Occipital lobe (tissue), 2 donors: ENCODE measurements around the gene ASIP. TPM values are rescaled to one million over a fixed set of nuclear protein-coding genes. Genes with fewer than 3 reads are reported as not detected.
"Not testable (repeated sequence)": the region's sequence is repeated elsewhere in the genome, so short reads cannot be mapped to it uniquely, and the experiment has no call there.

Source experiments
- DNase-seq: peaks from one replicate; lab custom pipeline; 2025; lab: John Stamatoyannopoulos, UW
- total RNA-seq: library from RNA; depleted of rRNA; stranded (reverse); fragments of >200 nt; gene quantifications from one replicate; pipeline ENCODE4 v1.2.3, GENCODE V29; 2014

Gene ASIP
- total RNA-seq, 1 donor from 2014 or later, result not detected

GRCh38 chr20:34242879-34243278 lies 1.7 kb downstream of the ASIP start:
- no peak for DNase-seq

- DNase-seq, result no peak
These were observed 2.2 kb downstream of the ASIP start for GRCh38 chr20:34243377-34243776.

DNA sequence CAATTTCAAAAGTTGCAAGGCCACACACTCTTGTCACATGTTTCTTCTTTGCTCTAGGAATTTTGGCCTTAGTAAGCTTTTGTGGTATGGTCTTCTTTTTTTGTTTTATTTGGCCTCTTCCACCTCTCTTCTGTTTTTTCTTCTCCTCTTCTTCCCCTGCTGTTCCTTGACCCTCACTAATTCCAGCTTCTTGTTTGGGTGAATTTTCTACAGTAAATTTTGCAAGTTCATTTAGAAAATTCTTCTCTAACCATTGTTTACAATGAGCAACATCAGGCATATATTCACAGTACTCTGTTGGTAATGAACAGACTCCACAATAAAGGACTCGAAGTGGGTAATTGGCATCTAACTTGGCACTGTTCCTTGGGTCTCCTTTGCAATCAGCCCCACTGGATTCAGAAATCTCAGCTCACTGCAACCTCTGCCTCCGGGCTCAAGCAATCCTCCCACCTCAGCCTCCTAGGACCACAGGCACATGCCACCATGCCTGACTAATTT lies 5.0 kb downstream of the ASIP start:
- DNase-seq, result no peak

- DNase-seq, result no peak
These were observed 8.1 kb downstream of the ASIP start for GRCh38 chr20:34249291-34249690.

DNA sequence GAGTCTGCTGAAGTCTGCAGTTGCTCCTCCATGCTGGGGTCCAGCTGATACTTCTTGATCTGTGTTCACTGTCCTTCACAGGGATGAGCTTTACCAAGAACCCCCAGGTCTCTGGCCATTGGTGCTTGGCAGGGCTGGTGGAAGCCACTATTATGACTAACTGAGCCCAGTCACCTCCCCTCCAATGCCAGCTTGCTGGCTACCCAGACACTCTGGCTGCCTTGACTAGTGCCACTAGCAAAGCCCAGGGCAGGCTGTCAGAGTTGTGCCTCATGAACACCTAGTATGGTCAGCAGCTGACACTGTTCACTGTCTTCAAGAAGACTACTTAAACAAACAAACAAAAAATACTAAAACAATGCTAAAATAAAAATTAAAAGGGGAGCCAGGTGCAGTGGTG lies 8.8 kb downstream of the ASIP start:
- DNase-seq, result no peak

DNA sequence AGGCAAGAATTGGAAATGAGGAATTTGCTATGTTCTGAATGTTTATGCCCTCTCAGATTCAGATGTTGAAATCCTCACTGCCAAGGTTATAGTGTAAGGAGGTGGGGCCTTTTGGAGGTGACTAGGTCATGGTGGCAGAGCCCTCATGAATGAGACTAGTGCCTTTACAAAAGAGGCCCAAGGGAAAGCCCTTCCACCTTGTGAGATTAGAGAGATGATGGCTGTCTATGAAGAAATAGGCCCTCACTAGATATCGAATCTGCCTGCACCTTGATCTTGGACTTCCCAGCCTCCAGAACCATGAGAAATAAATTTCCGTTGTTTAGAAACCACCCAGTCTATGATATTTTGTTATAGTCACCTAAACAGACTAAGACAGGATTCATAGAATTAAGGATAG lies 10.4 kb downstream of the ASIP start:
- DNase-seq, result no peak

DNA sequence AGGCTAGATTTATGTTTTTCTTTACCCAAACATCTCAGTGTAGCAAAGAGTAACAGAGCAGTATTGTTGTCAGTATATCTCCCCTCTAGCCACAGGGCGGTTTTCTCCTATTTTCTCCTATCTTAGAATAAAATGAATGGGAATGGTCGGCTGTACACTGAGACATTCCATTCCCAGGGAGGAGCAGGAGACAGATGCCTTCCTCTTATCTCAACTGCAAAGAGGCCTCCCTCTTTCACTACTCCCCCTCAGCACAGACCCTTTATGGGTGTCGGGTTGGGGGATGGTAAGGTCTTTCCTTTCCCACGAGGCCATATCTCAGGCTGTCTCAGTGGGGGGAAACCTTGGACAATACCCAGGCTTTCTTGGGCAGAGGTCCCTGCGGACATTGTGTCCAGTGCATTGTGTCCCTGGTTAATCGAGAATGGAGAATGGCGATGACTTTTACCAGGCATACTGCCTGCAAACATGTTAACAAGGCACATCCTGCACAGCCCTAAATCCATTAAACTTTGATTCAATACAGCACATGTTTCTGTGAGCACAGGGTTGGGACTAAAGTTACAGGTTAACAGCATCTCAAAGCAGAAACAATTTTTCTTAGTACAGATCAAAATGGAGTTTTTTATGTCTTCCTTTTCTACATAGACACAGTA lies 11.3 kb downstream of the ASIP start:
- not testable (repeated sequence) for DNase-seq

- no peak for DNase-seq
These were observed 13.8 kb downstream of the ASIP start for GRCh38 chr20:34254979-34255378.

GRCh38 chr20:34256629-34257124 lies 15.5 kb downstream of the ASIP start:
- no peak for DNase-seq

DNA sequence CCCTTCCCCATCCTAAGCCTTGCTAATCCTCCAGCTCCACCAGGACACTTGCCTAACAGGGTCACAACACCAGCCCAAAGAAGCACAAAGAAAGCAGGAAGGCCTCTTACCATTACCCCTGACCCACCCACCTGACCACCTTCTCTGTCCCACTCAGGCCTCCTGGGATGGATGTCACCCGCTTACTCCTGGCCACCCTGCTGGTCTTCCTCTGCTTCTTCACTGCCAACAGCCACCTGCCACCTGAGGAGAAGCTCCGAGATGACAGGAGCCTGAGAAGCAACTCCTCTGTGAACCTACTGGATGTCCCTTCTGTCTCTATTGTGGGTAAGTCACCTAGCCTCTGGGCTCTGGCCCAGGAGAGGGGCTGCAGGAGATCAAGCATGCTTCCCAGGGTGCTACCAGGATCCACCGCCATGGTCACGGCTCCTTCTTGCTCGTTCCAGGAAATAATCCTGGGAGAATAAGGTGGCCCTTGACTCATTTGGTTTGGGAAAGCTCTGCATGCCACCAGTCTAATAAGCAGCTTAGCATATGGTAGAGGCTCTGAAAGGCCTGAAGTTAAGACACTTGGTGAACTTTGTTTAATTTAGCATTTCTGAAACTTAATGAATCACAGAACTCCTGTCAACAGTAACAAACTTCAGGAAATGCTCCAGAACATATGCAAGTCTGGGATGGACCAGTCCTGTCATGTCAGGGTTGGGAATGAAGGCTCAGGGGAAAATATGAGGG lies 19.2 kb downstream of the ASIP start:
- DNase-seq, result no peak

DNA sequence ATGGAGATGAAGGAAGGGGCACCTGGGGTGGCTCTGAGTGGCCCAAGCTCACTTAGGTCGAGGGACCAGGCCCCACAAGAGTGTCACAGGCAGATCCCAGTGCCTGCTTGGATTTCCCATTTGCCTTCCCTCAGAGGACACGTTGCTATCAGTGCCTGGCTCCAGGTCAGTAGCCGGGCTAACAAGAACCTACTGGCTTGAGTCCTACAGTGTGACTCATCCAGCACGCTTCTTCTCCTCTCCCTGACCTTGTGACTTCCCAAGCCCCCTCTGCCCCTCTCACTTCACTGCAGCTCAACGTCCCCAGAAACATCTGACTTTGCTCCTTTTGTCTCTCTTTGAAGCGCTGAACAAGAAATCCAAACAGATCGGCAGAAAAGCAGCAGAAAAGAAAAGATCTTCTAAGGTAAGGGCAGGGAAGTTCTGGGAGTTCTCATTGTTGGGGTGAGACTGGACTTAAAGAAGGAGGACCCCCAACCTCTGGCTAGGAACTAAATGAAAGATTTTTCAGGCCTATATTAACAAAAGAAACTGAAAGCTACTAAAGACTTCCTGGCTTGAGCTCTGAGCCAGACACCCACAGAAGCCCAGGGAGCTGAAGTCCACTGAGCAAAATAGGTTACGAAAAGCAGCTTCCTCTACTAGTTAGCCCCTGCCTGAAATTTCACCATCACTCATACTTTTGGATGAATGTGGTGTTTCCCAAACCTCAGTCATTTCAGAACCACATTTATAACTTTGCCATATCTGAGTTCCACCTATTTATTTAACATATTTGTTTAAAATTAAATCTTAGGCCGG lies 21.5 kb downstream of the ASIP start:
- DNase-seq, result no peak

DNA sequence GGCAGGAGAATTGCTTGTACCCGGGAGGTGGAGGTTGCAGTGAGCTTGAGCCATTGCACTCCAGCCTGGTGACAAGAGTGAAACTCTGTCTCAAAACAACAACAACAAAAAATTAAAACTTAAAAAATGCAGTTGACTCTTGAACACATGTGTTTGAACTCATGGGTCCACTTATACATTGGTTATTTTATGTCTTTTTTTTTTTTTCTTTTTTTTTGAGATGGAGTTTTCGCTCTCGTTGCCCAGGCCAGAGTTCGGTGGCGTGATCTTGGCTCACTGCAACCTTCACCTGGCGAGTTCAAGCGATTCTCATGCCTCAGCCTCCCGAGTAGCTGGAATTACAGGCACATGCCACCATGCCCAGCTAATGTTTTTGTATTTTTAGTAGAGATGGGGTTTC lies 22.2 kb downstream of the ASIP start:
- DNase-seq, result not testable (repeated sequence)

DNA sequence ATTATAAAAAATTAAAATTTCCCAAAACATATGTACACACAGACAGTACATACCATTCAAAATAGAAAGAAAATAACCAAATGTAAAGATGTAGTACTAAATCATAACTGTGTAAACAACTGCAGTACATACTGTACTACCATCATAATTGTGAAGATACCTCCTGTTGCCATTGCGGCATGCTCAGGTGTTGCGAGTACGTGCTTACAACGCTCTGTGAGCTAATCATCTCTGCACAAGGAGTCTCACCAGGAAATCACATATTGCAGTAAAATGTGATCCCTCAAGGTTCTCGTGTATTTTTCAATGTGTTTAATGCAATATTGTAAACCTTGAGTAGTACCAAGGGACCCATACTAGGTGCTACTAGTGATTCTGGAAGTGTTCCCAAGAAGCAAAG lies 22.9 kb downstream of the ASIP start:
- DNase-seq, result no peak

DNA sequence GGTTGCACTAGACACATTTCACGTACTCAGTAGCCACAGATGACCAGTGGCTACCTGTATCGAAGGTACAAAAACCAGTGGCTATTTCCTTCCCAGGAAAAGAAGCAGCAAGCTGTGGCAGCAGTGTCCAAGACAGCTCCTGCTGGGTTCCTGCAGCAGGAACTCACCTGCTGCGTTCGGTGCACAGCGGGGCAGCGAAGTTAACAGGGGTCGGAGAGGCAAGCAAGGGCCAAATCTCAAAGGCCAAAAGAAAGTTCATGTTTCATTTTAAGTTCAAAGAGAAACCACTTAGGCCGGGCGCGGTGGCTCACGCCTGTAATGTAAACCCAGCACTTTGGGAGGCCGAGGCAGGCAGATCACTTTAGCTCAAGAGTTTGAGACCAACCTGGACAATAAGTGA lies 26.9 kb downstream of the ASIP start:
- DNase-seq, result no peak

DNA sequence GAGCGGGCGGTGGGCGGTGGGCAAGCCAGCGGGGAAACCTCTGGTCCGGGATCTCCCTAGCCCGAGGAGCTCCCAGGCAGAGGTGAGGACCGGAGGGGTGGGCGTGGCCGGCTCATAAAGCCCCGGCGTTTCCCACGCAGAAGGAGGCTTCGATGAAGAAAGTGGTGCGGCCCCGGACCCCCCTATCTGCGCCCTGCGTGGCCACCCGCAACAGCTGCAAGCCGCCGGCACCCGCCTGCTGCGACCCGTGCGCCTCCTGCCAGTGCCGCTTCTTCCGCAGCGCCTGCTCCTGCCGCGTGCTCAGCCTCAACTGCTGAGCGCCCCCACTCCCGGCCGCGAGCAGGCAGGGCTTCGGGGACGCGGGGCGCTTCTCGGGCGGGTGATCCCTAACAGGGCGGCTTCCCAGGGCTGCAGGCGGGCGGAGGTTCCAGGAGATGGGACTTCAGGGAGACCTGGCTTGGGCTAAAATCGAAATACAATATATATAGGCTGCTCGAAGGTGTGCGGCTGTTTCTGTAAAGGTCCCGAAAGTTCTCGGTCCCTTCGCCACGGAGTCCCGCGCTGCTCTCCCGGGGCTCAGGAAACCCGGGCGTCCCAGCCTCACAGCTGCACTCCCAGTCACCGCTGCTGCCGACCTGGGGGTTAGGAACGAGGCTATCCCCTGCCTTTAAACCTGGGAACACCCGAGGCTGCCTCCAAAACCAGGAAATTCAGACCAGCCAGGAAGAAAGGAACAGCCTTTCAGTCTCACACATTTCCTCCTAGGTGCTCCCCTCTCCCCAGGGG lies 27.8 kb downstream of the ASIP start:
- no peak for DNase-seq

DNA sequence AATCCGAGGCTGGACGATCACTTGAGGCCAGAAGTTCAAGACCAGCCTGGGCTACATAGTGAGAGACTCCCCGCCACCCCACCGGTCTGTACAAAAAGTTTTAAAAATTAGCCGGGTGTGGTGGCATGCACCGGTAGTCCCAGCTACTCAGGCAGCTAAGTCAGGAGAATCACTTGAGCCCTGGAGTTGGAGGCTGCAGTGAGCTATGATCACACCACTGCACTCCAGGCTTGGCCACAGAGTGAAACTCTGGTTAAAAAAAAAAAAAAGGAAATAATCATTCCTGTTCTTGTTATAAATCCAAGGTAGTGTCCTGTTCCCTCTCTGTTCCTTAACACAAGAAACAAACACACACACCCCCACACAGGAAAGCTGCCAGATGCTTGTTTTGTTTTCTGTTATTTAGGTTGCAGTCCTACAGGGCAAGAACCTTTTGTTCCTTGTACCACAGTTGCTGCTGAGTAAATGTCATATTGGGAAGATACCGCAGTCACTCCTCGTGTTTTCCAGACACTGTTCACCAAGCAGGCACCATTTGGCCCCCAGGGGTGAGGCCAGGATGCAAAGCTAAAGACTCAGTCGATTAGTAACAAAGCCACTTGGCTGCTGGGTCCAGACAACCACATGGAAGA lies 28.9 kb downstream of the ASIP start:
- no peak for DNase-seq

- DNase-seq, result no peak
These were observed 30.7 kb downstream of the ASIP start for GRCh38 chr20:34271956-34272355.

- no peak for DNase-seq
These were observed 33.5 kb downstream of the ASIP start for GRCh38 chr20:34274694-34275093.

GRCh38 chr20:34281177-34281576 lies 40.0 kb downstream of the ASIP start:
- no peak for DNase-seq

DNA sequence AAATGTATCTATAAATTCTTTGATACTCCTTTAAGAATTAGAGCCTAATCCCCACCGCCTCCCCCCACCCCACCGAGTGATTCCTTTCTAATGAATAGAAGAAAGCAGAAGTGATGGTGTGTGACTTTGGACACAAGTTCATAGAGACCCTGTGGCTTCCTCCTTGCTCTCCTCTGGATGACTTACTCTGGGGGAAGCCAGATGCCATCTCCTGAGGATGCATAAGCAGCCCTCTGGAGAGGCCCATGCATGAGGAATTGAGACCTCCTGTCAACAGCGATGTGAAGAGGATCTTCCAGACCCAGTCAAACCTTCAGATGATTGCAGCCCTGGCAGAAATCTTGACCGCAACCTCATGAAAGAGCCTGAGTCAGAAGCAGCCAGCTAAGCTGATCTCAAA lies 40.8 kb downstream of the ASIP start:
- no peak for DNase-seq

- no peak for DNase-seq
These were observed 42.6 kb downstream of the ASIP start for GRCh38 chr20:34283844-34284243.
